ENCODE results near the gene AATK.

Gene AATK

GRCh38 chr17:81067391-81067811 lies 98.6 kb downstream of the AATK start:
- DNase-seq = no peak
